ACHN (cell line): Measurements from ENCODE around the gene MKNK2.
A peak's percentile ranks its signal among the peaks of the same experiment; 100 is the strongest.

Experiments
- DNase-seq: peaks from one replicate; pipeline ENCODE4 v3.0.0-alpha.2; 2015
- in situ Hi-C: cut with HindIII; loops from 2 replicates; pipeline ENCODE4 v1.10.0; 2017; ENCODE audit warnings: low sequenced_read_pairs, low pct_ligation_motif_present, low pct_unique_long_range_greater_than_20kb

Gene MKNK2

DNA sequence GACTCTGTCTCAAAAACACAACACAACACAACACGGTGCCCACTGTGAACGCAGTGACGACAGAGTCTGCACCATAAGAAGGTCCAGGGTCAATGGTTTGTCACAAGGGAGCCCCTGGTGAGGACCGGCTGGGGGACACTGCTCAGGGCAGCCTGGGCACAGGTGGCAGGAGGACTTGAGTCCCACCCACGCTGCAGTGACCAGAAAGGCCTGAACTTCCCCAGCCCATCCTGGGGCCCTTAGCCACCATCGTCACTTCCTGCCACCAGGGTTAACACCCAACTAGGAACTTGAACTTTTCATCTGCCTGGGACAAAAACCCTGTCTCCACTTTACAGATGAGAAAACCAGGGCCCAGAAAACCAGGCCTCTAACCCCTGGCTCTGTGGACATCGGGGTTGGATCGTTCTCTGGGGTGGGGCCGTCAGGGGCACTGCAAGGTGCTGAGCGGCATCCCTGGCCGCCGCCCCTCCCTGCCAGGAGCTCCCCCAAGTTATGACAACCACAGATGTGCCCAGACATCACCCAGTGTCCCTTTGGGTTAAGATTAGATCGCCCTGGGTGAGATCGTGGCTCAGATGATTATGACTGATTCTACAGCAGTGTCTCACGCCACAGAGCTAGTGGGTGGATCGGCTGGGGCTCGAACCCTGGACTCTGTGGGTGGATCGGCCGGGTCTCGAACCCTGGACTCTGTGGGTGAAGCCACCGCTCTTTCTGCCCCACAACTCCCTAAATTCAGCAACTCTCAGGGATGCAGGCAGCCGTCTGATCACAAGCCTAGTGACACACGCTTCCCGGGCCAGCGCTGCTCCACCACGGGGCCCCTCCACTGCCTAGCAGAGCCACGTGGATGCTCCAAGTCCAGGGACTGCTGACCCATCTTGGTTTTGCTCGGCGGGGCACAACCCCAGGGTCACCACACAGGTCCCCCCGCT lies 31.1 kb upstream of the MKNK2 start:
- in situ Hi-C loops, result no loop called here
- no peak for DNase-seq

DNA sequence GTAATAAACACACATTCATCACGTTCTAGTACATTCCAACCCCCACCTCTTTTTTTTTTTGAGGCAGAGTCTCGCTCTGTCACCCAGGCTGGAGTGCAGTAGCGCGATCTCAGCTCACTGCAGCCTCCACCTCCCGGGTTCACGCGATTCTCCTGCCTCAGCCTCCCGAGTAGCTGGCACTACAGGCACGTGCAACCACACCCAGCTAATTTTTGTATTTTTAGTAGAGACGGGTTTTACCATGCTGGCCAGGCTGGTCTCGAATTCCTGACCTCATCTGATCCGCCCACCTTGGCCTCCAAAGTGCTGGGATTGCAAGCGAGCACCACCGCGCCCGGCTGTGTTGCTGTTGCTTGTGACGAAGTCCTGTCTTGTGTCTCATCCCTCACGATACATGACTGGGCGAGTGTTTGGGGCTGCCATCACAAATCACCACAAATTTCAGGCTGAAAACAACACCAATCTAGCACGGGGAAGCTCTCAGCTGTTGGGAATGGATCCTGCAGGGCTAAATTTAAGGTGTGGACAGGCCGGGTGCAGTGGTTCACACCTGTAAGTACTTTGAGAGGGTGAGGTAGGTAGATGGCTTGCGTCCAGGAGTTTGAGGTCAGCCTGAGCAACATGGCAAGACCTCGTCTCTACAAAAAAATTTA lies 29.4 kb upstream of the MKNK2 start:
- in situ Hi-C loops, result no loop called here
- DNase-seq, result no peak

GRCh38 chr19:2079865-2080301 lies 28.8 kb upstream of the MKNK2 start:
- in situ Hi-C loops, result no loop called here
- no peak for DNase-seq

DNA sequence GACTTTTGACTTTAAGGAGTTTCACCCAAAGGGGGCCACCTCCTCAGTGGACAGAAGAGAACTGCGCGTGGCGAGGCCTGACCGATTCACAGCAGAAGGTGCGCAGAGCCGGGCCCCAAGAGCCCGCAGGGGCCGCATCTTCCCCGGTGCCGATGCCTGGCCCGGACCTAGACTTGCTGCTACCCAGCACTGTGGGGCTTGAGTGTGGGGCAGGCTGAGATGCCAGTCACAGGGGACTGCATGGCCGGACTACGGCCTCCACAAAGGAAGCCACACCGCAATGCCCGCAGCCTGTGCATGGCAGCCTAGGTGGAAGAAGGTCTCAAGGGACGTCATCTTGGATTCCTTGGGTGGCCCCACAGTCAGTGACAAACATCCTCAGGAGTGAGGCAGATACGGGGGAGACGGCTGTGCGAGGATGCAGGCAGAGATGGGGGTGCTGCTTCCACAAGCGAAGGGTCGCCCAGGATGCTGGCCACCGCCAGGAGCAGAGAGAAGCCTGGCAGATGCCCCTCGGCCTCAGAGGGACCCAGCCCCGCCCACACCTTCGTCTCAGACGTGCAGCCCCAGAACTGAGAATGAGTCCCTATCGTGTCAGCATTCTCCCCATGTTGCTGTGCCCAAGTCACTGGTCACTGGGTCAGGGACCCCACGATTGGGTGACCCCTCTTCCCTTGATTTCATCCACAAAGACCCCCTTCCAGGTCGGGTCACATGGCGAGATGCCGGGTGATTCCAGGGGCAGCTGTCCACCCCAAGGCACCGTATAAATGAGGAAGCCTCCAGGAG lies 28.2 kb upstream of the MKNK2 start:
- no peak for DNase-seq
- in situ Hi-C loops, result no loop called here

GRCh38 chr19:2077833-2078619 lies 27.0 kb upstream of the MKNK2 start:
- DNase-seq, result no peak
- in situ Hi-C loops, result no loop called here

DNA sequence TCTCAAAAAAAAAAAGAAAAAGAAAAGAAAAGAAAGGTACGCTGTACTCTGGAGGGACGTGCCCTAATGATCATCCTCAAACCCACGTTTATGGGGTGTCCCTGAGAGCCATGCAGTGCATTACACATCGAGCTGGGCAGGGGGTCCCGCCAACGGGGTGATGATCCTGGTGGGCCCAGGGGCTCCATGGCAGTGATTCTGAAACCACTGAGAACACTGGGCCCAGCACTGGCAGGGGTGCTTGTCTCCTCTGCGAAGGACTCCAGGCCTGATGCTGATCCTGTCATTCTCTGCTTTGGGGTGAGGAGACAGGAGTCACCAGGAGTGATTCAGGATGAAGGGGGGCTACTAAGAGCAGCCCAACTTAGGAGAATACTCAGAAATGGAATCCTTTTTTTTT lies 26.4 kb upstream of the MKNK2 start:
- DNase-seq, result no peak
- in situ Hi-C loops, result no loop called here

DNA sequence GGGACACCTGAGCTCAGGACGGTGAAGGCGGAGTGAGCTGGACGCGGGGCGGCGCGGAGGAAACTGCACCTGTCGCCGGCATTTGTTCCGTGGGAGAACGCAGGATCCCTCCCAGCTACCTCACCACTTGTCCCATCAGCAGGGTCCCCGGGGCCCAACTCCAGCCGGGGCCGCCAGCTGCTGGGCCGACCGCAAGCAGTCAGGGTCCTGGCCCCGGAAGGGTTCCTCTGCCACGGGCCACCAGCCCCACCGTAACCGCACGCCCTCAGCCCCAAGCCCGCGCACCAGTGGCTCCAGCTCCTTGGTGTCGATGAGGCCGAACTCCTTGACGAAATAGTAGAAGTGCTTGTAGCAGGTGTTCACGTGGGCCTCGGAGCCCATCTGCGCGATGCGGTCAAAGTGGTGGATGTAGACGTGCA lies 25.5 kb upstream of the MKNK2 start:
- in situ Hi-C loops, result no loop called here

DNA sequence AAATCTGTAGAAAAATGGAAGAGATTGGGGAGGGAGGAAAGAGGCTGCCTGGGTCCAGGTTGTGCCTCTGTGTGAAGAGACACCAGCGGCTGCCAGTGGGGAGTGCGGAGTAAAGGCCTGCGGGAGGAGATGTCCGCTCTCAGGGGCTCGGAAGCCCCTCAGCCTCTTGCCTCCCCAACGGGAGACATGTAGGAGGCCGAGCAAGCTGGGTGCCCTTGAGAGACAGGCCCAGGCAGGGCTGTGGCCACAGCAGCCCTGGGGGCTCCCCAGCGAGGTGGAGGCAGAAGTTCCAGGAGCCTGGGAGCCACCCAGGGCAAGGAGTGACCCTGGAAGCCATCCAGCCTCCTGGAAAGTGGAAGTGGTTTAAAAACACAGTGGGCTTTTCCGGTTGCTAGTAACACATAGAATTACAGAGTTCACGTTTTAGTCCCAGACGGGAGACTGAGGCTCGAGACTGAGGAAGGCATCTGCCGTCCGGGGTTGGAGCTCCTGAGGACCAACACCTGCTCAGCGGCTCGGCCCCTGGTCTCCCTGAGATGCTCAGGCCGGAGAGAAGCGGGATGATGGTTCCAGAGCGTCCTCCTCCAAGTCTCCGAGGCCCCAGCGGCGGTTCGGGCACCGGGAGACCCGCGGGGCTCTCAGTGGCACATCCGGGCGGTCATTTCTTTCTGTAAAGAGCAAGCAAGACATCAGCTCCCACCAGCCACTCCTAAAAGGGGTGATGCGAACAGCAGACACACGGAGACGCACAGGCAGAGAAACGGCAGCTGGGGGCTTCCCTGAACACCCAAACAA lies 21.9 kb upstream of the MKNK2 start:
- DNase-seq, result no peak
- in situ Hi-C loops, result no loop called here

More for the DNA sequence above, 25.5 kb upstream of the MKNK2 start:
- DNase-seq, result no peak

- no peak for DNase-seq
- in situ Hi-C loops, result no loop called here
These were observed 20.1 kb upstream of the MKNK2 start for GRCh38 chr19:2070986-2071673.

GRCh38 chr19:2070436-2070827 lies 19.4 kb upstream of the MKNK2 start:
- in situ Hi-C loops, result no loop called here
- no peak for DNase-seq

DNA sequence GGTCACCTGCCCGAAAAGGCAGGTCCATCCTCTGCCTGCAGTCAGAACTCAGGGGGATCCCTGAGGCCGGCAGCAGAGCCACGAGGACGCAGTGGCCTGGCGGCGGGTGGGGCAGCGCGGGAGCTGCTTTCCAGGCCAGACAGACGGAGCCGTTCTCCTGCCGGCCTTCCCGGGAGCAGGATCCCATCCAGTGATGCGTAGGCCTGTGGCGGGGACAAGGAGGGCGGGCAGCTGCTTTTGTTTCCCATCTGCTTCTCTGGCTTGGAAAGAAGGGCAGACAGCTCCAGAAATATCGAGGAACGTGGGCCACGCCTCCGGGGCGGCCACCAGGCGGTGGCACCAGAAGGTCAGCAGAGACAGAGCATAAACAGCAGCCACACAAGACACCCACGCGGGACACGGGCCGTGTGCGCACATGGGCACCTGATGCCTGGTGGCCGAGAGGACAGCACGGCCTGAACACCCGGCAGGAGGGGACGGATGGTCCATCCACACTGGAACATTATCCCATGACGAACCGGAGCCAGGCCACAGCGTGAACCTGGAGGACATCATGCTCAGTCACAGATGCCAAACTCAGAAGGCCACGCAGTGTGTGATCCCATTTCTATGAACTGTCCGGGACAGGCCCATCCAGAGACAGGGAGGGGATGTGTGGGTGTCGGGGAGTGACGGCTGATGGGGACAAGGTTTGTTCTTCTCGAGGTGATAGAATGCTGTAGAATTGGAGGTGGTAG lies 13.9 kb upstream of the MKNK2 start:
- in situ Hi-C loops, result no loop called here
- DNase-seq, result no peak

- DNase-seq, result no peak
- in situ Hi-C loops, result no loop called here
These were observed 13.3 kb upstream of the MKNK2 start for GRCh38 chr19:2064395-2064787.

DNA sequence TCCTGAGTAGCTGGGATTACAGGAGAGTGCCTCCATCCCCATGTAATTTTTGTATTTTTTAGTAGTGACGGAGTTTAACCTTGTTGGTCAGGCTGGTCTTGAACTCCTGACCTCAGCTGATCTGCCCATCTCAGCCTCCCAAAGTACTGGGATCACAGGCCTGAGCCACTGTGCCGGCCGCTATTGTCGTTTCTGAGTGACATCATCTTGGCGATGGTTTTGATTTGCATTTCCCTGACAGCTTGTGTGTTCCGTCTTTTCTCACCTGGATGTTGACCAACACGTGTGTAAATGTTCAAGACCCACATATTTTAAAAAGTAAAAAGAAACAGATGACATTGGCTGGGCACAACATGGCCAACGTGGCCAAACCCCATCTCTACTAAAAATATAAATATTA lies 12.8 kb upstream of the MKNK2 start:
- in situ Hi-C loops, result no loop called here
- no peak for DNase-seq

- DNase-seq, result no peak
These were observed 11.7 kb upstream of the MKNK2 start for GRCh38 chr19:2062770-2063169.

DNA sequence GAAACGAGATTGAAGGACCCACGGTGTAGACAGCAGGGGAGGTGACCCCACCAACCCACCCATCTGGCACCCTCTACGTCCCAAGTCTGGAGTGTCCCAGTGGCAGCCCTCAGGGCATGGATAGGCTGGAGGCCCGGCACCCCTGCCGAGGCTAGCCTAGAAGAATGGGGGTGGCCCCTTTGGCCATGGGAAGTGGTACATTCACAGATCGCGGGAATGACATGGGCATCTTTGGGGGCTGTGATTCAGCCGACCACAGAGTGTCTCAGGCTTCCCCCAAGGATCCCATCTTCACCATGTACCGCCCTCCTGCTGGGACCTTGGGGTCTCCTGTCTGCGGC lies 11.3 kb upstream of the MKNK2 start:
- in situ Hi-C loops, result no loop called here
- DNase-seq, result no peak

More at GRCh38 chr19:2062770-2063169, 11.7 kb upstream of the MKNK2 start:
- in situ Hi-C loops, result no loop called here

- in situ Hi-C loops, result no loop called here
- peak; percentile 96 for DNase-seq
These were observed 10.7 kb upstream of the MKNK2 start for GRCh38 chr19:2061495-2062388.
